GM18870 (cell line): ENCODE results near the gene NFATC1.
"Not testable (repeated sequence)": the region's sequence is repeated elsewhere in the genome, so short reads cannot be mapped to it uniquely, and the experiment has no call there.

Experiments
- ATAC-seq: cut with Tn5 transposase; IDR thresholded peaks from one replicate; pipeline ENCODE4 v1.9.1; 2021; ENCODE audit warnings: moderate library complexity; ENCODE audit not compliant: unreplicated experiment

NFATC1 gene

DNA sequence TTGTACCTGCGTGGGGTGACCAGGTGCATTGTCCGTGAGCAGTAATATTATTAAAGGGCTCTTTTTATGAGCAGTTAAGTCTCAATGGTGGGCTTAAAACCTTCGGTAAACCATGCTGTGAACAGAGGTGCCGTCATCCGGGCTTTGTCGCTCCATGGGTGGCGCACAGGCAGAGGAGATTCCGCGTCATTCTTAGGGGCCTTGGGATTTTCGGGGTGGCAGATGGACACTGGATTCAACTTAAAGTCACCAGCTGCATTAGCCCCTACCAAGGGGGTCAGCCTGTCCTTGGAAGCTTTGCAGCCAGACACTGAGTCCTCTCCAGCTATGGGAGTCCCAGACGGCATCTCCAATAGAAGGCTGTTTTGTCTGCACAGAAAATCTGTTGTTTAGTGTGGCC, 107.7 kb downstream of the NFATC1 start:
- no peak for ATAC-seq

DNA sequence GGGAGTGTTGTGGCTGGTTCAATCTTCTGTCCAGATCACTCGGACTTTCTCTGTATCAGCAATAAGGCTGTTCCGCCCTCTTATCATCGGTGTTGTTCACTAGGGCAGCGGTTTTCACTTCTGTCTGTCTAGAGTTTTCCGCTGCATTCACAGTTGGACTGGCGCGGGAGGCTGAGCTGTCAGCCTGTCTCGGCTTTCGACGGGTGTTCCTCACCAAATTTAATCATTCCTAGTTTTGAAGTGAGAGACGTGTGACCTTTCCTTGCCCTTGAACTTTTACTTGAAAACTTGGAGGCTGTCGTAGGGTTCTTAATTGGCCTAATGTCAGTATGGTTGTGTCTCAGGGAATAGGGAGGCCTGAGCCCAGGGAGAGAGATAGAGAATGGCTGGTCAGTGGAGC, 108.3 kb downstream of the NFATC1 start:
- no peak for ATAC-seq

DNA sequence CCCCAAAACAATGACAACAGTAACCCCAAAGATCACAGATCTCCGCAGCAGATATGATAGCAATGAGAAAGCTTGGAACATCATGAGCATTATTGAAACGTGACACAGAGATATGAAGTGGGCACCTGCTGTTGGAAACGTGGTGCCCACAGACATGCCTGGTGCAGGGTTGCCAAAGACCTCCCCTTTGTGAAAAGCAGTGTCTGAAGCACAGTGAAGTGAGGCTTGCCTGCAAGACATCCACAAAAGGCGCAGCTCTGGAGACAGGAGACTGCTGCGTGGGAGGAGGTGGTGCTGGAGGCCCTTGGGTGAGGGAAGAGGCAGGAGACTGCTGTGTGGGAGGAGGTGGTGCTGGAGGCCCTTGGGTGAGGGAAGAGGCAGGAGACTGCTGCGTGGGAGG, 108.8 kb downstream of the NFATC1 start:
- ATAC-seq = not testable (repeated sequence)

DNA sequence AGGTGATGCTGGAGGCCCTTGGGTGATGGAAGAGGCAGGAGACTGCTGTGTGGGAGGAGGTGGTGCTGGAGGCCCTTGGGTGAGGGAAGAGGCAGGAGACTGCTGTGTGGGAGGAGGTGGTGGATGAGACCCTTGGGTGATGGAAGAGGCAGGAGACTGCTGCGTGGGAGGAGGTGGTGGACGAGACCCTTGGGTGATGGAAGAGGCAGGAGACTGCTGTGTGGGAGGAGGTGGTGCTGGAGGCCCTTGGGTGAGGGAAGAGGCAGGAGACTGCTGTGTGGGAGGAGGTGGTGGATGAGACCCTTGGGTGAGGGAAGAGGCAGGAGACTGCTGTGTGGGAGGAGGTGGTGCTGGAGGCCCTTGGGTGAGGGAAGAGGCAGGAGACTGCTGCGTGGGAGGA, 109.7 kb downstream of the NFATC1 start:
- ATAC-seq = not testable (repeated sequence)

DNA sequence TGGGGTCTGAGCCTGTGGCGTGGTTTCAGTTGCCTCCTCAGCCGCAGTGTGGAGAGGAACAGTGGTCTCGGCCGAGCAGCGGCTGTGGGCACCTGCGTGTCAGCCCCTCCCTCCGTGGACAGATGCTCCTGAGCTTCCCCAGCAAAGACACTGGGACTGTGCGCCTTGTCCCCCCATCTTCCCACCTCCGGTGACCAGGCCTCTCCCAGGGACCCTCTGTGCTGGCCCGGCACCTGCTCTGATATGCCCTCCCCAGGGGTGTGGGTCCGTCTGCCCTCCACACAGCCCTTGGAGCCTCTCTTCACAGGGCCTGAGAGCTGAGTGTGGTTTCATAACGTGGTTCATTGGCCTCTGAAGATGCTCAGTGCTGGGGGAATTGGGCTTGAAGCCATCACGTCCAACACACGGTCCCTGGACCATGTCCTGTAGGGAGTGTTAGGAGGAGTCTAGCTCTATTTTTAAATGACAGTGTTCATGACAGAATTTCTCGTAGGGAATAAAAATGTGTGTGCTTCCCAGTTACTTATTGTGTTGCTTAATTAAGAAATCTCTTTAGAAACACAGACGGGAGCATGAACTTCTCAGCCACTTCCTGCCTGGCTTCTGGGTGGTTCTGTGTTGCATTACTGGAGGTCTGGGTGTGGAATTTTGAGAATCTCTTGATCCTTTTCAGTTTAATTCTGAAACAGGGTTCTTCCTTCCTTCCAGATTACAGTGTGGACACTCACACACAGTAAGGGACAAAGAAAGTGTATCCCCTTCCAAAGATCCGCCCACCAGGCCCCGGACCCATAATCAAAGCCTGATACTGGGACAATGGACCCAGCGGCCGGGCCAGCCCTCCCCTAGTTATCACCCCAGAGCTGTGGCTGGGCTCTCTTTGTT, 110.7 kb downstream of the NFATC1 start:
- no peak for ATAC-seq

DNA sequence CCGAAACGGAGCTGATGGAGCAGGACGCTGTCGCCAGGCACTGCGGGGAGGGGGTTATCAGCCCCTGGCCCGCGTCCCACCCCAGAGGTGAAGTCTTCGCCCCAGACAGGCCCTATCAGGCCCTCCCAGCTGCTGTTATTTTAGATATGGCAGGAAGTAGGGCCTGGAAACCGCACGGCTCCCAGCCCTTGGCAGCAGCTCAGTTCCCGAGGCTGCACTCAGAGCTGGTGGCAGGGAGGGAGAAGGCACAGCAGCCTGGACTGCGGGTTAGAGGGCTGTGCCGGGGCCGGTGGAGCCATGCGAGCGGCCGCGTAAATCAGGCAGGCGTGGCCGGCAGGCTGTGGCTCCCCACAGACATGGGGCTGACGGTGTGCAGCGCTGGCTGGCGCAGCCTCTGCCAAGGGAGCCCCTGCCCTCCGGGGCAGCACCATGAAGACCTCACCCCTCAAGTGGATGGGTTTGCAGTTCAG, 111.4 kb downstream of the NFATC1 start:
- peak; percentile 36 for ATAC-seq

DNA sequence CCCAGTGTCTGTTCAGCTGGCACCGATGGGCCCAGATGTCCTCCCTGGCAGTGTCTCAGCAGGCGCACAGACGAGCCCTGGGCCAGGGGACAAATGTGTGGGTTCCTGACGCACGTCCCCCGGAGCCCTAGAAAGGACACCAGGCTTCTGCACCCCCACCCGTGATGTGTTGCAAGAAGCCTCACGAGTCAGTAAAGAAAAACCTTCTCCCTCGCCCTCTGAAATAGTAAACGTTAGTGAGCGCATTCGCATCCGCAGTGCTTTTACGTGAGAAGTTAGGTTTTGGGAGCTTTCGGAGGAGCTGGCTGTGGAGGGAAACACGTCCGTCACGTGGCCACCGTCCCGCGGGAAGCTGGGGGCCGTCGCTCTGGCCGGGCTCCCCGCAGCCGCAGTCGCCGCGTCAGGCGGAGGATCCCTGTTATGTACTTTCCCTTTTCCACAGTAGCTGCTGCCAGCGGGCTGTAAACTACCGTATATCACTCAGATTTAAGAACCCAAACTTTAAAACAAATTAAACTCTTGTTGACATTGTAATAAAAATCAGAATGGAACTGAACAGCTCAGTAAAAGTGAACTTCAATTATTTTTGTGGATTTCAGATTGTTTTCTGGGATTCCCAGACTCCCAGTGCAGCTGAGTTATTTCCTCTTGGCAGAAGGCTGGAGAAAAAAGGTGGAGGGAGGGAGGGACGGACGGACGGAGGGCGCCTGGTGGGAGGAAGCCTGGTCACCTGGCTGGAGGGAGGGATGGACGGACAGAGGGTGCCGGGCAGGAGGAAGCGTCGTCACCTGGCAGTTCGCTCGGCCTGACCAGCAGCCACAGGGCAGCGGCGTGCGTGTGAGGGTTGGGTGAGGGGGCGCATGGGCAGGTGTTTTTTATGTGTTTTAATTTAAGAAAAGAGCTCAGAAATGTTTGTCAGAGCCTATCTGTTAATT, 112.1 kb downstream of the NFATC1 start:
- ATAC-seq = peak; percentile 22

DNA sequence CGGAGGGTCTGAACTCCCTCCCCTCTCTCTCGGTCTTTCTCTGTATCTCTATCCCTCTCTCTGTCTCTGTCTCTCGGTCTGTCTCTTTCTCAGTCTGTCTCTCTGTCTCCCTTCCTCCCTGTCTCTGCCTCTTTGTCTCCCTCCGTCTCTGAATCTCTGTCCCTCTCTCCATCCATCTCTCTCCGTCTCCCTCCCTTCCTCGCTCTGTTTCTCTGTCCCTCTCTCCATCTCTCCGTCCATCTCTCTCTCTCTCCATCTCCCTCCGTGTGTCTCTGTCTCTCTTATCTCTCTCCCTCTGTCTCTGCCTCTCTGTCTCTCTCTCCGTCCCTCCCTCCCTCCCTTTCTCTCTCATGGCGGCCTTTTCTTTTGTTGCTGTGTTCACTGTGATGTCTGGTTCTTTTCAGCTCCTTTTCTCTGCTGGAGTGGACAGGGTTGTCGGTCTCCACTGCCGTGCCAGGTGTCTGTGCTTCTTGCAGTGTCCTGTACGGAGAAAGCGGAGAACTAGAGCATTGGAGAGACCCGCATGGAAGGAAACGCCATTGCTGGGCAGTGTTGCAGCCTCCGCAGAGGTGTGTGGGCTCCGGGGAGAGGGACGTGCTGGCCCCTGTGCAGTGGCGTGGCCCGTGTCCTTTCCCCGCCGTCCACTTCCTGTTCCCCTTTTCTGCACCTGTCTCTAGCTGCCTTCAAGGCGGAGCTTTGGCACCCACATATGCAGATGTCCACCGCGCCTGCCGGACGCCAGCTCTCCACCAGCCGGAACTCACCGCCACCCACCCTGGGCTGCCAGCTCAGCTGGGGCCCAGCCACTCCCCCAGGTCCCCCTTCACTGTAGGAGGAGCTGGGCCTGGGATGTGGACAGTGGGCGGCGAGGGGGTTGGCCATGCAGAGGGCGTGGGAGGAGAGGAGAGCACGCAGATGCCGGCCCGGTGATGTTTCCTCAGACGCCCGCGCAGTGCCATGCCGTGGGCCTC, 113.1 kb downstream of the NFATC1 start:
- no peak for ATAC-seq

DNA sequence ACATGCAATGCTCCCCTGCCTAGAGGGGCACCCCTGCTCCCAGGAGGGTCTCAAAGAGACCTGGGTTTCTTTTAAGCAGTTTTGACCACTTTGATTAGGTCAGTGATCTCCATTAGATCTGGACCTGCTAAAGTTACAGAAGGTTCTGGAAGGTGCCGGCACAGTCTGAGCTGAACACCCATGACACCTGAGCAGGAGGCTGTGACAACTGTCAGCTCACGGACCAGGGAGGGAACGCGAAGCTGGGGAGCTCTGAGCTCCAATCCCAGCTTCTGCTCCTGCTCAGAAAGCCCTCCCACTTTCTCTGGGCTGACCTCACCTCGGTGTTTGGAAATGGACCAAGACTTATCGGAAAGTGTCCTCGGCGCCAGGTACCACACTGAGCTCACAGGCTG, 113.8 kb downstream of the NFATC1 start:
- ATAC-seq = no peak

DNA sequence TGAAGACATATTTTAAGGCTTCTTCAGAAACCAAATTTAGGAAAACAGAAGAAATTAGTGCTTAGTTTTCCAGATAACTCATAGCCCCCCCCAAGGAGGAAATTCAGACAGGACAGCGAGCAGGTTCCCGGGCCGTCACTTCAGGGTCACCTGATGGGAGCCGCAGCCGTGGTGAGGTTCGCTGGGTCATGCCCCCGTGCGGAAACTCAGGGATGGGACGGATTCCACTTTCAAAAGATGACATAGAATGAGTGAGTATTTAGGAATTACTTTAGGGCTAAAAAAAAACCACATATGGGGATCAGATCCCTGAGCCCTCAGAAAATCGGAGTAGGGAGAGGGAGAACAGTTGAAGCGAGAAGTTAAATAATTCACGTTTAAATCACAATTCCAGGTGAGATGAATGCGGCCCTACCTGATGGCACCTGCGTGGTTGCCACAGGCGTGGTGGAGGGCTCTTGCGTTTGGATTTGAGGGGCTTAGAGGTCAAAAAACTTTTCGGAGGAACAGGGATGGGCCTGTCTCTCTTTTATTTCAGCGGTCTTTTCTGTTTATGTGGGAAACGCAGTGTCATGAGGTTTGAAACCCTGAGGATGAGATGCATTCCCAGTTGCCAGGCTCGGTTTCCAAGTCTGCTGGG, 114.4 kb downstream of the NFATC1 start:
- ATAC-seq = no peak

DNA sequence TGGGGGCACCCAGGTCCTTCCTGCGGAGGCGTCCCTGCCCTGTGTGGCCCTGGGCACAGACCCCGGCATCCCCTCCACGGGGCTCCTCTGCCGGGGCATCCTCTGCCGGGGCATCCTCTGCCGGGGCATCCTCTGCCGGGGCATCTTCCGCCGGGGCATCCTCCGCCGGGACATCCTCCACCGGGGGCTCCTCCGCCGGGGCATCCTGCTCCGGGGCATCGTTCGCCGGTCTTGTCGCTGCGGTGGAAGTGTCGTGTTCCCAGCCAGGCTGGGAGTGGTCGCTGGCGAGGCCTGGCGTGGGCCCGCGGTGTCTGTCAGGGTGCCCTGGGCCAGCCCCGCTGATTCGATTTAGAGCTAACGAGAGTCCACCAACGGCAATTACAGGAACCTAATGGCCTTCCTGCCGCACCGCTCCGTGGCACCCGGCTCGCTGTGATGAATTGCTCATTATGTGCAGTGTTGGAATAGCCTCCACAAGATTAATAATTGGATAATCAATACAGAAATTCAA, 115.1 kb downstream of the NFATC1 start:
- no peak for ATAC-seq

DNA sequence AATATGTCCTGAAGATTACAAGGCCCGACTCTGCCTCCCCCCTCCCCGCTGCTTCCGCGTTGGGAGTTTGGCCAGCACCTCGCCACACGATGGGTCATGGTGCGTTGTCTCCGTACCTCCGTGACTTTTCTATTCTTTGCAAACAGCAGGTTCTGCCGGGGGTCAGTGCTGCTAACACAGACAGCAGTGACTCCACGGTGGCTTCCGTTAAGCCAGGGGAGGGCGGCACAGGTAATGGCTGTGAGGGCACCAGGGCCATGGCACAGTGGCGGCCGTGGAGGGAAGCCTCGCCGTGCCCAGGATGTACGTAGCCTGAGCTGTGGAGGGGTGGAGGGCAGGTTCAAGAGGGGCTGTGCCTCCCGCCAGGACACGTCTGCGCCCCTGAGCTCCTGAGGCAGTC, 115.5 kb downstream of the NFATC1 start:
- no peak for ATAC-seq

DNA sequence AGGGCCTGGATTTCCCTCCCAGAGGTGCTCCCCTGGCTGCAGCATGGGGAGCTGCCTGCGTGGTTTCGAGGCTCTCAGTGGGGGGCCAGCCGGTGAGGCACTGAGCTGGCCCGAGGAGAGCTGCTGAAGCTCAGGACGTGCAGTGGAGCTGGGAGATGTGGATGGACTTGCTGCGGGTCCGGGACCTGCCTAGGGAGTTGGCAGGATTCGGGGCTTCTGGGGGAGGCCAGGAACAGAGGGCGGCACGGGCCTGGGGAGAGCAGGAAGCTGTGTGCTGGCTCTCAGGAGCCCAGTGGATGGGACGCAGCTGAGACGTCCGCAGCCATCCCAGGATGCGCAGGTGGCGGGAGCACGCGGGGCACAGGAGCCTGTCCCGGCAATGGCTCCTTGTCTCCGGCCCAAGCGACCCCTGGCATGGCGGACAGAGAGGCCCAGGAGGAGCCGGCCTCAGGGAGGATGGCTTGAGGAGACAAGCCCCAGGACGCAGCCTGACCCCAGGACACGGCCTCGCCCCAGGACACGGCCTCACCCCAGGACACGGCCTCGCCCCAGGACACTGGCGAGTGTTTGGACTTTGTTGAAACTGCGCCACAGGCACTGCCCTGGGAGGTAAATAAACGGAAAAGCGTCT, 116.1 kb downstream of the NFATC1 start:
- ATAC-seq = no peak

DNA sequence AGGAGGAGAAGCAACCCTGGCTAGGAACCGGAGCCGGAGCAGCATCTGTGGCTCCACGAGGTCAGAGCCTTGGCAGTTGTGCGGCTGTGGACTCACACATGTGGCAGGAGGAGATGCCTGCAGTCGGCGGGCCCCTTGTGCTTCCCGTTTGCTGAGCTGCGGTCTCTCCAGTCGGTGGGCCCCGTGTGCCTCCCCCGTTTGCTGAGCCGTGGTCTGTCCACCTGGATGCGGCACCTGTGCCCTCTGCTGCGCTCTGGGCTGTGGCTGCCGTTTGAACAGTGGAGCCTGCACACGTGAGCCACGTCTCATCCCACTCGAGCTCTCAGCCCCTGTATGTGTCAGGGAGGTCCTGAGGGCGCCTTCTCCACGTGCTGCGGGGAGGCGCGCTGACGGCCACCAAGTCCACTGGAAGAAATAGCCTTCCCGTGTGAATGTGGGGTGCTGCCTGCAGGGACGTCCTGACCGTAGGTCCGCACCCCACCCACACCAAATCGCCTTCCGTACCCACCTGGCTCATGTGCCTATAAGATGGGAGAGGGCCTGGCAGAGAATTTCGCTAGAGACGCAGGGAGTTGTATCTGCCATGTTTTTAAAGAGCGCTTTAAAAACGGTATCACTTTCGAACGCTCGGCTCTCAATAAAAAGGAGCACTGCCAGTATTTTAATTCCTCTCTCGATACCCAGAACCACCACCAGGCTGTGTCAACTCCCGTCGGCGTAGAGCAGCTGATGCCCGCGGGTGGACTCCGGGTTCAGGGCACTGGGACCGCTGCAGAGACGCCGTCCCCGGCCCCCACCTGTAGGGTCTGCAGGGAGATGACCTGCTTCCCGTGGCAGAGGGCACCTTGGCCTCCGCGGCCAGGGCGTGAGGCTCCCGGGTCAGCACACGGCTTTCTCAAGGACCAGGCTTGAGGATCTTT, 117.0 kb downstream of the NFATC1 start:
- no peak for ATAC-seq

DNA sequence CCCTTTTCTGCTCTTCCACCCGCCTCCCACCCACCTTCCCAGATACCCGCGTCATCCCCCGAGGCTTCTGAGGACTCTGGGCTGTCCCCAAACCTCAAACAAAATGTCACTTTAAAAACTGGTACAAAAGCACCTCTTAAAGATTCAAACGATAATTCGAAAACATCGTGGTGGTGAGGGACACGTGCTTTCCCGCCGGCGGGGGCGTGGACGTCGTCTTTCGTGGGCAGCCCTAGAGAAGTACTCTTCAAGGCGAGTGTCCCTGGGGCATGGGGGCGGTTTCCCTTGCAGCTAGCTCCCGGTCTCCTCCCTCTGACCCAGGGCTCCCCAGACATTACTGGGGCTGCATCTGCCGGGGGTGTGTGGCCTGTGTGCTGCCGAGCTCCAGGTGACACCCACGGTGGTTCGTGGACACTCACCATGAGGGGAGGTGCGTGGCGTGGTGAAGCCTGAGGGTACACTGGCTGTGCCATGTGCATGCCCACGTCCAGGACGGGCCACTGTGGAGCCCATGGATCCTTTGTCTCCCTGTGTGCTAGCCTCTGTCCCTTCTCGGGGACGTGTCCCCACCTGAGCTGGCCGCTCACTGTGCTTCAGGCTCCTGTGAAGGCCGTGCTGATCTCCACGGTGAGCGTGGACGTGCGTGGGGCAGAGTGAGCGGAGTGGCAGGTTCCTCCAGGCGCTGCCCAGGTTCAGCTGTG, 117.8 kb downstream of the NFATC1 start:
- ATAC-seq = no peak

DNA sequence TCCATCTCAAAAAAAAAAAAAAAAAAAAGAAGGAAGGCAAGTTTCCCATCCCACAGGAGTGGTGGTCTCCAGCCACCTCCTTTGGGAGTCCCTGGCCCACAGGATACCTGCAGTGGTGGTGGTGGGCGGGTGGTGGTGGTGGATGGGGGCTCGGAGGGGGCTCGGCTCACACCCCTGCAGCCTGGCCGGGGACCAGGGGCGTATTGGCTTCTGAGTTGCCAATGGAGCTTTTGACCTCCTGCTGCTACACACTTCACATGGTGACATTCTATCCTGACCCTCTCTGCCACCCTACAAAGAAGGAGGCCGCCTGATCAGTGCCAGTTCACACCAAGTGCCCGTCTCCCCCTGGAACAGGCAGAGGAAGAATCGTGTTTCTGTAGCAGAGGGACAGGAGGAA, 119.6 kb downstream of the NFATC1 start:
- ATAC-seq = no peak

DNA sequence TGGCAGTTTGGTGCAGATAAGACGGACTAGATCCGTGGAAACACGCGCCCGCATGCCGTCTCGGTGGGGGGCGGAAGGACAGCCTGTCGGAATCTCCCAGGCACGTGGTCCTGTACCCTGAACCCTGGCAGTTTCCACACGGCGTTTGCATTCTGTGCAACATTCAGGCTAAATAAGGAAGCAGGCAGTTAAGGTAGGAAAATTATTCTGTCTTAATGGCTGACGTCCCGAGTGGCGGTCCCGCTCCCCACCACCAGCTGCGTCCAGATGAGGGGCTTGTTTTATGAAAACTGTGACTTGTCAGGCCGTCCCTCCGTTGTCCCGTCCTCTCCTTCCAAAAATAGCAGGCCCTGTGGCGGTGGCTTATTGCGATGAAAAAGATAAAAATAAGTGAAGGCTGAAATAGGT, 120.2 kb downstream of the NFATC1 start:
- ATAC-seq = no peak

DNA sequence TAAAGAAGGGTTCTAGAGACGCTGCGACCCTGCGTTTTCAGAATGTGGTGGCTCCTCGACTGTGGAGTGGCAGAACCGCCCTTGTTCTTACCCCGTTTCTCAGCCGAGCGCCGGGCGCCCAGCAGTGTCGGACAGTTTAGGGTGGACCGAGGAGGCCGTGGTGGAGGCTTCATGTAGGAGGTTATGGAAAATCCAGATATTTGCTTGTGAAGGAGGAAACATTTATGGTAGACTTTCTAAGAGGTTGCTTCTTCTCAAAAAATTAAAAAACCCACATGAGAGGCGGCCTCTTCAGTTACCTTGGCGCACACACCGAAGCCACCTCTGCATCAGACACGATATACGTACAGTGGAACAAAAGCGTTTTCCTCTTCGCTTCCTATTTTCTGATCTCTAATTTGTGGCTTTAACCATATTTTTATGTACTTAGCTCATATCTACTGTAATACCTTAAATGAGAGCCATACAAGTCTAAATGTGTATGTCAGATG, 120.8 kb downstream of the NFATC1 start:
- ATAC-seq = no peak
